Activated CD4-positive, alpha-beta T cell treated with anti-CD3 and anti-CD28 coated beads, Interleukin-2, Interleukin-4, amounts not matched to agents 100 ng/mL and 50 ng/mL, durations not matched to agents 16 hours and 8 hours (primary cell): Measurements from ENCODE around the gene KRT72.

ENCODE experiments used
- DNase-seq: peaks from one replicate; pipeline ENCODE4 v3.0.0-alpha.2; 2020; ENCODE audit warnings: low spot score

KRT72 gene

GRCh38 chr12:52541709-52542108 is 59.6 kb downstream of the KRT72 start:
- DNase-seq = no peak

GRCh38 chr12:52540531-52540930 is 60.7 kb downstream of the KRT72 start:
- DNase-seq = no peak

- DNase-seq = no peak
Measured at GRCh38 chr12:52539821-52540173, 61.5 kb downstream of the KRT72 start.

GRCh38 chr12:52539083-52539820 is 62.0 kb downstream of the KRT72 start:
- DNase-seq = no peak

- DNase-seq = no peak
Measured at GRCh38 chr12:52537101-52537500, 64.2 kb downstream of the KRT72 start.
